KMS-11 (cell line): ENCODE measurements around the gene GRAP.
"Not testable (repeated sequence)": the region's sequence is repeated elsewhere in the genome, so short reads cannot be mapped to it uniquely, and the experiment has no call there.

ENCODE experiments used
- H2AFZ ChIP-seq: fragments of 200-600 bp; sonication (generic); 2 replicates; pipeline ENCODE4 v1.6.1; 2016; ENCODE audit warnings: antibody characterized with exemption, mixed run types, low read depth
- H3K27ac ChIP-seq: fragments of 200-600 bp; sonication (generic); 2 replicates; pipeline ENCODE4 v1.6.1; 2016; ENCODE audit warnings: mild to moderate bottlenecking, mixed run types
- H3K27me3 ChIP-seq: fragments of 200-600 bp; sonication (generic); 2 replicates; pipeline ENCODE4 v1.6.1; 2017; ENCODE audit warnings: mild to moderate bottlenecking, low read depth, mixed run types, moderate library complexity; ENCODE audit not compliant: insufficient read depth
- H3K36me3 ChIP-seq: fragments of 200-600 bp; sonication (generic); 2 replicates; pipeline ENCODE4 v1.6.1; 2017; ENCODE audit warnings: mild to moderate bottlenecking, mixed run types; ENCODE audit not compliant: insufficient read depth
- H3K4me1 ChIP-seq: fragments of 200-600 bp; sonication (generic); 2 replicates; pipeline ENCODE4 v1.6.1; 2016; ENCODE audit warnings: mild to moderate bottlenecking, low read depth, mixed run types; ENCODE audit not compliant: poor library complexity, severe bottlenecking
- H3K4me2 ChIP-seq: fragments of 200-600 bp; sonication (generic); 2 replicates; pipeline ENCODE4 v1.7.0; 2016; ENCODE audit warnings: mild to moderate bottlenecking, mixed run types
- H3K4me3 ChIP-seq: fragments of 200-600 bp; sonication (generic); IDR thresholded peaks from 2 replicates; pipeline ENCODE4 v1.6.1; 2017; ENCODE audit warnings: low read depth, low read length, mixed read lengths; ENCODE audit not compliant: insufficient read depth
- H3K79me2 ChIP-seq: fragments of 200-600 bp; sonication (generic); 2 replicates; pipeline ENCODE4 v1.6.1; 2016; ENCODE audit warnings: low read depth, mixed run types; ENCODE audit not compliant: insufficient read depth
- H3K9ac ChIP-seq: fragments of 200-600 bp; sonication (generic); 2 replicates; pipeline ENCODE4 v1.6.1; 2016; ENCODE audit warnings: mild to moderate bottlenecking, mixed run types
- H4K20me1 ChIP-seq: fragments of 200-600 bp; sonication (generic); 2 replicates; pipeline ENCODE4 v1.6.1; 2016; ENCODE audit warnings: mild to moderate bottlenecking, mixed run types; ENCODE audit not compliant: insufficient read depth

The GRAP gene

DNA sequence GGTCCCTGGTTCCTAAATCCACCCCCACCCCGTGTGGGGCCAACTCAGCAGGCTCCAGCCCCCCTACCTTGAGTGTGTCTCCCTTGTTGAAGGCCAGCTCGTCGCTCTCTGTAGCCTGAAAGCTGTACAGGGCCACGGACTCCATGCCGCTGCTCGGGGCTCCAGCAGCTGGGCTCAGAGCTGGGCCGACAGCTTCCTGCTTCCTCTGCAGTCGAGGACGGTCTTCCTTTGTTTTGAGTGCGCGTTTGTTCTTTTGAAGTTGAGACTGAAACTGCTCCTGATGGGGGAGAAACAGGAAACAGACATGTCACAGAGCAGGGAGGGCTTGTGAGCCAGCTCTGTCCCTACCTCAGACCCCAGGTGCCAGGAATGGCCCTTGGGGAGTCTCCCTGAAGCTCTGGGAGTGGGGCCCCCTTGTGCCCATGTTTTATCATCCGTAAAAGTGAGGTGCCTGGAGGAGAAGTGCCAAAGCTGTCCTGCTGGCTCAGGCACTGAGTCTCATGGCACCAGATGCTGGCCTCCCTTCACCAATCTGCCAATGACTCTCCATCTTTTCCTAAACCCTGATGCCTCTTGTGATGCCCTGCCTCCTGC is at the start of gene GRAP:
Gene GRAP (minus strand): TSS at position 176 of the 594 bp plus-strand sequence. CDS start 31 bp downstream, at position 145.
- H3K4me3 ChIP-seq, H3K27me3 ChIP-seq, H3K9ac ChIP-seq, H3K36me3 ChIP-seq, H2AFZ ChIP-seq, H3K27ac ChIP-seq, H3K79me2 ChIP-seq, H3K4me2 ChIP-seq, H4K20me1 ChIP-seq, H3K4me1 ChIP-seq: not testable (repeated sequence)

DNA sequence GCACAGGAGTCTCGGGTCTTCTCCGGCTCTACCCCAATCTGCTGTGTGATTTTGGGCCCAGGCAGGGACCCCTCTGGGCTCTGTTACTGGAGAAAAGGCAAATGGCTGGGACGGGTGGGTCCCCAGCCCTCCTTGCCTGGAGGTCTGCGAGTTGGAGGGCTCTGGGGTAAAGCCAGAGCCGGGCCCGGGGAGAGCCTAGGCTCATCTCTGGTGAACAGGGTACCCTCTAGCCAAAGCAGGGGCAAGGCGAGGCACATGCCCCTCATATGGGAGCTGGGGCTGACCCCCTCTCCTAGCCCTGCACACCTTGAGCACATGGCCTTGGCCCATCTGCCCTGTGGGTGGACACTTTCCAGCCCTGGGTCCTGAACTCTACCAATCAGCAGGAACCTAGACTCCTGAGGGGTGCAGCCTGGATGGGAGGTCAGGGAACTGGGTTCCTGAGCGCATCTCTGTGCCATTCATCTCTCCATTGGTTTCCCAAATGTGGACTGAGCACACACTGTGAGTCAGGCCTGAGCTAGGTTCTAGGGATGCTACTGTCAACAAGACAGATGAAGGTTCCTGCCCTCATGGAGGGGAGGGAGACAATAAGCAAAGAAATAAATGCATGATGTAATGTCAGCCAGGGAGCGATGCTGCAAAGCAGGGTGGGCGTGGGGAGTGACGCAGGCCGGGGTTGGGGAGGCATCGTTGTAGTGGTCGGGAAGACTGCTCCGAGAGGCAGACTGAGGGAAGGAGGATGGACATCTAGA is 47.1 kb upstream of the GRAP start:
- H3K4me3 ChIP-seq, H3K9ac ChIP-seq, H3K36me3 ChIP-seq, H3K27ac ChIP-seq, H2AFZ ChIP-seq, H3K4me1 ChIP-seq, H4K20me1 ChIP-seq, H3K4me2 ChIP-seq, H3K27me3 ChIP-seq, H3K79me2 ChIP-seq: not testable (repeated sequence)

DNA sequence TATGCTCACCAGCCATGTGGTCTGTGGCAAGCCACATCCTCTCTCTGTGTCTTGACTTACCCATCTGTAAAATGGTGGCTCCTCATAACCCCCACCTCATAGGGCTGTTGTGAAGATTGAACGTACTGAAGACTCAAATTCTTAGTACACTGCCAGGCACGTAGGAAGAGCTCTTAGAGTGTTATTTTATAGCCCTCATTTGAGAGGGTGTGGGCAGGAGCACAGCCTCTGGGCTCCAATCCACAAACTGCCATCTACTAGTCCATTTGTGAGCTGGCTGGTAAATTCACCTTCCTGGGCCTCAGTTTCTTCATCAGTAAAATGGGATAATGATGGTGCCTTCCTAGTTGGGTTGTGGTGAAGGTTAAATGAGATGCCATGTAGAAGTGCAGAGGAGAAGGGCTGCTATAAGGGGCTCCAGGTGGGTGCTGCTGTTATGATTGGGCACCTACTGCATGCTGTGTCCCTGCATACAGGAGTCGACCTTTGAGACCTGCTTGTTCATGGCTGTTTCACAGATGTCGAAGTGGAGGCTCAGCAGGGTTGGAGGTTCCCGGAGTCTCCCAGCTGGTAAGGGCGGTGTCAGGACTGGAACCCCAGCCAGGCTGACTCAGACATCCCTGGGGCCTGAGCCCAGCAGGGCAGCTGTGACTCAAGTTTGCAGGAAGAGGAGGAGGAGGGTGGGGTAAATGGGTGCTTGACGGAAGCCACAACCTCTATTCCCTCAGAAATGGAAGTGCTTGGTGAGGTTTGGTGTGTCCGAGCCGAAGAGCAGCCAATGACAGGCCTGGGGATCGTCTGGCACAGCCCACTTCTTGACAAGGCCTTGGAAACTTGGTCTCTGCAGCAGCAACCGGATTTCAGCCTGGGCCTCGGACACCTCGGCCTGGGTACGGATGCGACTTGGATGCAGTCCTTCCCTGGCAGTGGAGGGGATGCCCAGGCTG is 46.3 kb upstream of the GRAP start:
- H3K27me3 ChIP-seq, H3K9ac ChIP-seq, H3K4me3 ChIP-seq, H3K4me1 ChIP-seq, H3K27ac ChIP-seq, H3K36me3 ChIP-seq, H3K79me2 ChIP-seq, H3K4me2 ChIP-seq, H4K20me1 ChIP-seq, H2AFZ ChIP-seq: not testable (repeated sequence)

DNA sequence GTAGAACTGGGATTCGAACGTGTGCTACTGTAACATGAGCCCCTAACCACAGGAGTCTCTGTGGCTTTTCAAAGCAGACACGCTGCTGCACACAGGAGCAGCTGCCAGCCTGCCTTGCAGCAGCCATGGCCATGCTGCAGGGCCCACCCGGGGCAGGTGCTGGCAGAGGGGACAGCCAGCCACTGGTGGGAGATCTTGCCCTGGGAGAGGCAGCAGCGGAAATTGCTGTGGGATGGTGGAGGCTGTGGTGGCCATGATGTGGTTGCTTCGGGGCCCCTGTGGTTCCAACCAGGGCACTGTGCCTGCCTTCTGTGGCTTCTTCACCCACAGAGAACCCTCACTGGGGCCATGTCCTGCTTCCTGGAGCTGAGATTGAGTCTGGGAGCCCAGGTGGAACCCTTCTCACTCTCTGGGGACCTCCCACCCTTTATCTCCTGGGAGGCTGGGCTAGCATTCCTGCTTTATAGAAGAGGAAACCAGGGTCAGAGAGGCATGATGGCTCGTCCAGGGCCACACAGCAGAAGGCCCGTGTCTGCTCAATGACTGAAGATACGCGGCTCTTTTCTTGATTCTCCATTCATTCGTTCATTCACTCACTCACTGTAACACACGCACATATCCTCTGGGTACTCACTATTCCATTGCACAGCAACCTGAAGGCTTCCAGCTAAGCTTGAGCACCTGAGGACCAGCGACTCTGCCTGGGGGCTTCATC is 43.5 kb upstream of the GRAP start:
- not testable (repeated sequence) for H3K27ac ChIP-seq, H4K20me1 ChIP-seq, H3K9ac ChIP-seq, H3K27me3 ChIP-seq, H3K4me2 ChIP-seq, H3K79me2 ChIP-seq, H2AFZ ChIP-seq, H3K4me3 ChIP-seq, H3K36me3 ChIP-seq, H3K4me1 ChIP-seq

DNA sequence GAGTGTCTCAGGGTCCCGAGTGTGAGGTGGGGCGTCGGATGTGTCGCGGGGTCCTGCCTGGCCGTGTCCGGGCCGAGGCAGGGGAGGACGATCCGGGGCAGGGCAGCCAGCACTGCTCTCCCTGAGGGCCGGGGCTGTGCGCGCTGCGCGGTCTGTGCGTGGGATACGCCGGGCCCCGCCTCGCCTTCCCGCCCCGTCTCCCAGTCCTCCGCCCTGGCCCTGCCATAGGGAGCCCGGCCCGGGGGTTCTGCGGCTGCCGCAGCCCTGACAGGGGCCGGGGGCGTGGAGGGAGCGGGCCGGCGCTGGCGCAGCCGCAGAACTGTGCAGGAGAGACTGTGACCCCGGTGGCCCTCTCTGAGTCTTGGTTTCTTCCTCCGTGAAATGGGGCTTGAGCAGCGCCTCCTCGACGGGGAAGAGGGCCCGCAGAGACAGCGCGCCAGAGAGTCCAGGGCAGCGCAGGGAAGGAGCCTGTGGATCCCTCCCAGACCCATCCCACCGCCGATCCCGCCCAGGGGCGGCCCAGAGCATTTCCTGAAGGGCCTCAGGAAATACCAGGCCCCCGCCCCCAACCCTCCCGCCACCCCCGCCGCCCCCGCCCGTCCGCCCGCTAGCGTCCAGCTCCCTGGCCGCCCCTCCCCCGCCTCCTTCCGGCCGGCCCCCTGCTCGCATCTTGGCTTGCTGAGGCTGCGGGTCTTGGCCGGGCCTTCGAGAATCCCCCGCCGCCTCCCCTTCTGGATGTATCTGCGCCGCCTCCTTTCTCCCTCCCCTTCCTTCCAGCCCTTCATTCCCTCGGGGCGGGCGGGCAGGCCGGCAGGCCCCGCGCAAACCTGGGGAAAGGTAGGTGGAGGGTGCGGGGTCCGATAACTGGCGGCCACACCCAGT is 42.3 kb upstream of the GRAP start:
- H3K27me3 ChIP-seq, H3K4me2 ChIP-seq, H3K79me2 ChIP-seq, H3K4me3 ChIP-seq, H3K9ac ChIP-seq, H2AFZ ChIP-seq, H3K36me3 ChIP-seq, H3K4me1 ChIP-seq, H3K27ac ChIP-seq, H4K20me1 ChIP-seq: not testable (repeated sequence)

DNA sequence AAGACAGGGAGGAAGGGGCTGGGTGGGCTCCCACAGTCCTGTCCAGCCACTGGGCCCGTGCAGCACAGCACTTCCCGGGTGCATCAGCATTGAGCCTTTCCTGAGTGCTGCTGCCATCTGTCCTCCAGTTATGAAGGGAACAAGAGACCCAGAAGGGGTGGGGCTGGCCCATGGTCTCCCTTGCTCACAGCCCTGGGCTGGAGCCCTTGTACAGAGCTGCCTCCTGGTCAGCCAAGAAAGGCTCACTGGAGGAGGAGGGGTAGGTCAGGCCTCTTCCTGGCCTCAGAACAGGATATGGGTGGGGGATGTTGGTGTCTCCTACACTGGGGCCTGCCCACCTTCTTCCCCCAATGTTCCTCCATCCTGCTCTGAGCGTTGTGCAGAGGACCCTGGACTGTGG is 30.6 kb upstream of the GRAP start:
- H2AFZ ChIP-seq, H3K9ac ChIP-seq, H3K4me1 ChIP-seq, H3K79me2 ChIP-seq, H3K27me3 ChIP-seq, H3K4me3 ChIP-seq, H4K20me1 ChIP-seq, H3K4me2 ChIP-seq, H3K36me3 ChIP-seq, H3K27ac ChIP-seq: not testable (repeated sequence)

DNA sequence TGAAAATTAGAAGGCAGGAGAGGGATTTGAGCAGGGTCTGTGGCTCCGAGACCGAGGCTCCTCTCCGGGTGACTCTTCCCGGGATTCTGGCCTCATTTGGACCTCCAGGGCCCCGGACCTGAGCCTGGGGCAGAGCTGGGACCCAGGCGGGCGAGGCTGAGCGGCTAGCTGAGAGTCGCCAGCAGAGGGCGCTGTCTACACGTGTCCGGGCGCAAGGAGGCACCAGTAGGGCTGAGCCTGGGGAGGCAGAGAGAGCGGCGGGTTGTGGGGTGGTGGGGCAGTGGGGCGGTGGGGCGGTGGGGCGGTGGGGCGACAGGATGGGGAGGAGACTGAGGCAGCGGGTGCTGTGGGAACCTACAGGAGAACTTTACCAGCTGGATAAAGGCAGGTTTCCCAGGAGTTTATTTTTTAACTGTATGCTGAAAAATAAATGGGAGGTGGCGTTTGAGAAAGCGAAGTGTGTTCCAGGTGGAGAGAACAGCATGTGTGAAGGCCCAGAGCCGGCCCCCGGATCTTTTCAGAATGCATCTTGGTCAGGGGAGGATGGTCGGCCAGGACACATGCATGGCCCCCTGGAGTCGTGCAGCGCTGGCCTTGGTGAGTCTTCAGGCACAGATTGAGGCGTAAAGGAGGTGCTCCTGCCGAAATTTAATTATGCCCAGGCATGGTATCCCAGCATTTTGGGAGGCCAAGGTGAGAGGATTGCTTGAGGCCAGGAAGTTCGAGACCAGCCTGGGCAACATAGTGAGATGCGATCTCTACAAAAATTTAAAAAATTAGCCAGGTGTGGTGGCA is 29.8 kb upstream of the GRAP start:
- not testable (repeated sequence) for H3K4me3 ChIP-seq, H3K27ac ChIP-seq, H3K36me3 ChIP-seq, H3K79me2 ChIP-seq, H4K20me1 ChIP-seq, H3K27me3 ChIP-seq, H3K9ac ChIP-seq, H2AFZ ChIP-seq, H3K4me2 ChIP-seq, H3K4me1 ChIP-seq

DNA sequence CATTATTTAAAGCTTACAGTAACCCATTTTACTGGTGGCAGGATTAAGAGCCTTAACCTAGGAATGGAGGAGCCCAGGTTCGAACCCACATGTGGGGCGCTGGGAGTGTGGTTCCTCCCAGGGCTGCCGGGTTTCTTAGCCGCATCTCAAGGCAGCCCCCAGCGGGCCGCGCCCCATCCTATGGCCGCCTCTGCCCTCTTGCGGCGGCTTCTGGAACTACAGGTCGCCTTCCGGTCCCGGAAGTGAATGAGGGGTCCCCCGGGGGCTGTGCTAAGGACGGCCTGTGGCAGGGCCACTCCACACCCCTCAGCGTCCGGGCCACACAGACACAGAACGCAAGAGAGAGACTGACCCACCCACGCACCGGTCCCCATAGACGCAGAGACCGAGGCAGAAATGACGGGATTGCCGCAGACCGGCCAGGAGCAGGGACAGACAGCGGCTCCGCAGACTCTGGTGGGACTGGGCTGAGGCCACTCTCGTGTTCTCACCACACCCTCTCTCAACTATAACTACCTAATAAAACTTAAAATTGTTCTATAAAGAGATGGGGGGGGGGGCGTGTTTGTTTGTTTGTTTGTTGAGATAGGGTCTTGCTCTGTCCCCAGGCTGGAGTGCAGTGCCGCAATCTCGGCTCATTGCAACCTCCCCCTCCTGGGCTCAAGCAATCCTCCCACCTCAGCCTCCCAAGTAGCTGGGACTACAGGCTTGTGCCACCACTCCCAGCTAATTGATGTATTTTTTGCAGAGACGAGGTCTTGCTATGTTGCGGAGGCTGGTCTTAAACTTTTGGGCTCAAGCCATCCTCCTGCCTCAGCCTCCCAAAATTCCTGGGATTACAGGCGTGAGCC is 23.8 kb upstream of the GRAP start:
- H4K20me1 ChIP-seq, H3K4me3 ChIP-seq, H2AFZ ChIP-seq, H3K4me1 ChIP-seq, H3K27me3 ChIP-seq, H3K27ac ChIP-seq, H3K79me2 ChIP-seq, H3K4me2 ChIP-seq, H3K9ac ChIP-seq, H3K36me3 ChIP-seq: not testable (repeated sequence)
